Measurements from ENCODE around the gene AFF3.

The AFF3 gene

GRCh38 chr2:99692785-99693184, 449.6 kb downstream of the AFF3 start:
- in situ Hi-C loops (cut with MboI; ENCODE audit: low sequenced_read_pairs, unreplicated experiment): no loop called here
- DNase-seq (ENCODE audit: low spot score): no peak
- no peak for TF ChIP-seq CTCF (IDR thresholded peaks at IDR 0.05; ENCODE audit: borderline replicate concordance, control extremely low read depth, extremely low read depth, insufficient read depth, missing control alignments)

GRCh38 chr2:99691926-99692325, 450.5 kb downstream of the AFF3 start:
- TF ChIP-seq CTCF (IDR thresholded peaks at IDR 0.05; ENCODE audit: borderline replicate concordance, control extremely low read depth, extremely low read depth, insufficient read depth, missing control alignments): no peak
- in situ Hi-C loops (cut with MboI; ENCODE audit: low sequenced_read_pairs, unreplicated experiment): no loop called here
- DNase-seq (ENCODE audit: low spot score): no peak

GRCh38 chr2:99689145-99689742, 453.1 kb downstream of the AFF3 start:
- DNase-seq (ENCODE audit: low spot score): no peak
- in situ Hi-C loops (cut with MboI; ENCODE audit: low sequenced_read_pairs, unreplicated experiment): no loop called here
- no peak for TF ChIP-seq CTCF (IDR thresholded peaks at IDR 0.05; ENCODE audit: borderline replicate concordance, control extremely low read depth, extremely low read depth, insufficient read depth, missing control alignments)

- in situ Hi-C loops (cut with MboI; ENCODE audit: low sequenced_read_pairs, unreplicated experiment): no loop called here
- no peak for TF ChIP-seq CTCF (IDR thresholded peaks at IDR 0.05; ENCODE audit: borderline replicate concordance, control extremely low read depth, extremely low read depth, insufficient read depth, missing control alignments)
- no peak for DNase-seq (ENCODE audit: low spot score)
Measured at GRCh38 chr2:99688699-99689098, 453.7 kb downstream of the AFF3 start.

DNA sequence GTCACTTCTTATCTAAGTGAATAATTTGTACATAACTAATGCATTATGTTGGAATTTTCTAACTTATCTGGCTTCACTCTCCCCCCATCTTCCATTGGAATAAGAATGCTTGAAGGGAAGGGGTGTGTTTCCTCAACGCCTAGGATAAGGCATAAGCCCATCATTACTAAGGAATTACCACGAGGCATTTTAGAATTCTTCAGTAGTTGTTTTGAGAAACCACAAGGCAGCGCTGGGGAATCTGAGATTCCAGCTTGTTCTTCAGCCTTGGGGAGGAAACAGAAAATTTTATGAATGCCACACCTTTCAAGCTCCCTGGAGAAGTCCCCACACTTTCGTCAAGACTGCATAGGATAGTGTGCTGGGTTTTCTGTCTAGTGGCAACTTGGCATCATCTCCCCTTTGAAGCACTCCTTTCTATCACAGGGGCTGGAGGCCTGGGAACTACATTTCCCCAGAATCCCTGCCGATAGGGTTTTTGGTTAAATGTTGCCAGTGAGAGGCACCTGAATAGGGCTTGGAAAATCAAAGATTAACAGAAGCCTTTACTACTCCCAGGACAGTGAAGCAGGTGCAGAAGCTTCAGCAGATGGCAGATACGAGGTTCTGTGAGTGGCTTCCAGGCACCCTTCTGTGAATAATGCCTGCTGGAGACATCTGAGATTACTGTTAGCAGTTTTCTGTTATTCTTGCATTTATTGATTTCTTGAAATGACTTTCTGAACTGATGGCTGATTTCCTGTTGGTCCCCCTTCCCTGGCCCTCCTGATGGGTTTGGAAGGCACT, 459.9 kb downstream of the AFF3 start:
- in situ Hi-C loops (cut with MboI; ENCODE audit: low sequenced_read_pairs, unreplicated experiment): no loop called here
- TF ChIP-seq CTCF (IDR thresholded peaks at IDR 0.05; ENCODE audit: borderline replicate concordance, control extremely low read depth, extremely low read depth, insufficient read depth, missing control alignments): no peak
- DNase-seq (ENCODE audit: low spot score): no peak

GRCh38 chr2:99680946-99681345, 461.4 kb downstream of the AFF3 start:
- DNase-seq (ENCODE audit: low spot score): no peak
- in situ Hi-C loops (cut with MboI; ENCODE audit: low sequenced_read_pairs, unreplicated experiment): no loop called here
- no peak for TF ChIP-seq CTCF (IDR thresholded peaks at IDR 0.05; ENCODE audit: borderline replicate concordance, control extremely low read depth, extremely low read depth, insufficient read depth, missing control alignments)

Measured in GM13976 (cell line).